Measurements from ENCODE around the gene CD248. TPM values are rescaled to one million over a fixed set of nuclear protein-coding genes. Genes with fewer than 3 reads are reported as not detected.

CD248 gene
- total RNA-seq, 4 donors from 2014 or later, result 6.3 to 23.5 (median 12.3) TPM

GRCh38 chr11:66329165-66329673 is 12.4 kb upstream of the CD248 start:
- H3K4me3 ChIP-seq (ENCODE audit: low read depth, poor library complexity, severe bottlenecking), result no peak overlapping the region
- WGBS, 2 donors, result 83 to 89% methylated on average over 3 of the region's 3 CpGs
- TF ChIP-seq CTCF (IDR thresholded peaks at IDR 0.05) (no peak), POLR2A (IDR thresholded peaks at IDR 0.05) (no peak)
- intact Hi-C loops (cut with DNase I; ENCODE audit: low total_unique reads), result no loop called here
- DNase-seq (ENCODE audit: low spot score in 2 of 2), result no peak

GRCh38 chr11:66328302-66329144 is 11.7 kb upstream of the CD248 start:
- WGBS, 2 donors, result 8 to 14% methylated on average over 16 to 19 of the region's 19 CpGs
- peak; percentile 68 to 96 for DNase-seq (ENCODE audit: low spot score in 2 of 2)
- no peak overlapping the region for H3K4me3 ChIP-seq (ENCODE audit: low read depth, poor library complexity, severe bottlenecking)
- peak in 1 of 3 donors; percentile 91 for TF ChIP-seq CTCF (IDR thresholded peaks at IDR 0.05)
- no peak for TF ChIP-seq POLR2A (IDR thresholded peaks at IDR 0.05)
- intact Hi-C loops (cut with DNase I; ENCODE audit: low total_unique reads), result no loop called here

DNA sequence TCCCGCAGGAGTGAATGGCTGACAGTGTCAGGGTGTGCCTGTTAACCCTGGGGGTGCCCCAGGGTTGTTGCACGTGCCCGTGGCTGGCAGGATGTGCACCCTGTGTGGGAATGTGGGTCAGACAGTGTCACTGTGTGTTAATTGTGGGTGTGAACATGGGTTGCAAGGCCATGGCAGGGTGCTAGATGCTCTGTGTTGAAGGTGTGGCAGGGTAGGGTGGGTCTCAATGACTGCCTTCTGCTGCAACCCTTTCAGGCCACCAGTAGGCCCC is 11.1 kb upstream of the CD248 start:
- 10 to 31% methylated on average over 3 of the region's 3 CpGs for WGBS, 2 donors
- intact Hi-C loops (cut with DNase I; ENCODE audit: low total_unique reads), result no loop called here
- no peak for TF ChIP-seq POLR2A (IDR thresholded peaks at IDR 0.05)
- no peak for TF ChIP-seq CTCF (IDR thresholded peaks at IDR 0.05)
- DNase-seq (ENCODE audit: low spot score in 2 of 2), result peak in 1 of 2 donors; percentile 88
- H3K4me3 ChIP-seq (ENCODE audit: low read depth, poor library complexity, severe bottlenecking), result no peak overlapping the region

DNA sequence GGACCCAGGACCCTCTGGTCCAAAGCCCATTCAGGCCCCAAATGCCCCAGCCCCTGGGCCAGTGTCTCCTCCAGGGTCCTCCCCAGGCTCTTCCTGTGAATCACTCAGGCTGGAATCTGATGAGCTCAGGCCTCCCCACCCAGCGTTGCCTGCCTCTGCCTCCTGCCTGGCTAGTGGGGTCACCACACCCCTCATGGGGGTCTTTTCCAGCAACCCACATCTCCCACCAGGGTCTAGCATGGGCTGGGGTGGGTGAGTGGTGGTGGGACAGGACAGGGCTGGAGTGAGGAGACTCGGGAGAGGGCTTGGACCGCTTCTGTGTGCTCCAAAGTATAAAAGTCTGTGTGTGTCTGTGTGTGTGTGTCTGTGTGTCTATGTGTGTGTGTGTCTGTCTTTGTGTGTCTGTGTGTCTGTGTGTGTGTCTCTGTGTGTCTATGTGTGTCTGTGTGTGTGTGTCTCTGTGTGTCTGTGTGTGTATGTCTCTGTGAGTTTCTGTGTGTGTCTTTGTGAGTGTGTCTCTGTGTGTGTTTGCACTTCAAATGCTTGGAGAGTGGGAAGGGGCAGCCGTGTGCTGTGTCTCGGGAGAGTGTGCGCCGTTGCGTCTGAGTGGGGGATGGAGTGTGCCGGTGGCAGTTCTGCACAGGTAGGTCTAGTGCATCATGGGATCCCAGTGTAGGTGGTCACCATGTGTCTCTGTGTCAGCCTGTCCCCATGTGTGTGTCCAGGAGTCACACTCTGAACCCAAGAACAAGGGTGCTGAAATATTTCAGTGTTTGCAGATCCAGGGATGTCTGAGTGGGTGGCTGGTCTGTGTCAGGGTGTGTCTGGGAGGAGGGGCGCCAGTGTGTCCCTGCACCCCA is 10.6 kb upstream of the CD248 start:
- TF ChIP-seq CTCF (IDR thresholded peaks at IDR 0.05) (no peak), POLR2A (IDR thresholded peaks at IDR 0.05) (no peak)
- H3K4me3 ChIP-seq (ENCODE audit: low read depth, poor library complexity, severe bottlenecking), result no peak overlapping the region
- 41 to 54% methylated on average over 10 of the region's 10 CpGs for WGBS, 2 donors
- intact Hi-C loops (cut with DNase I; ENCODE audit: low total_unique reads), result no loop called here
- peak in 1 of 2 donors; percentile 88 for DNase-seq (ENCODE audit: low spot score in 2 of 2)

DNA sequence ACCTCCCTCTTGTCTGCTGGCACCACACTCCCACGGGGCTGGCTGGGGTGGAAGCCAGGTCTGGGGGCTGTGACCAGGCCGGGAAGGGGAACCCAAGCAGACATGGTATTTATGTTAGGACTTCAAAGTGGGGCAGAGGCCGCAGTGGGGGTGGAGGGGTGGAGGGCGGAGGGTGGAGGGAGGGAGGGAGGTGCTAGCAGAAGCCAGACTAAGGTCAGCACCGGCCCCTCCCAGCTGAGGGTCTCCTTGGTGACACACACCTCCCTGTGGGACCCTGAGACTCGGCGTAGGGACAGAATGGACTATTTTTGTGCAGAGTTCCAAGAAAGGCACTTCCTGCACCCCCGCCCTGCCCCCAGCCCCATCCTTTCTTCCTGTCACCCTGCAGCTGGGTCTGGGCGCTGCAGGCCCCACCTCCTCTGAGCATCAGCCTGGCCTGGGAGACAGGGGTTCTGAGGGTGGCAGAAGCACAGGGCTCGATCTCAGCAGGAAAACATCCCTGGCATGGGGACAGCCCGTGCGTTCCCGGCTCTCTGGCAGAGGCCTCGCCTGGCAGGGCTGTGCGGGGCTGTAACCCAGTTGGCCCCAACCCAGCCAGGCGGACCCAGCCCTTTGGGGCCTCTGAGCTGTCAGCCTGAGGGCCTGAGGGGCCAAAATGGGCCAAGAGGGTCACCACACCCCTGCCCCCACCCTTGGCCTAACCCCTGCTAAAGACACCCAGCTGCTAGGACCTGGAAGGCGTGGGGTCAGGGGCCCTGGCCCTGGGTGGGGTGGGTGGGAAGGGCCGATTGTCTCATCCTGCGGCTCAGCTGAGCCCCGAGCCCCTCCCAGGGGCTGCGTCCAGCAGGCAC is 9.6 kb upstream of the CD248 start:
- peak in 1 of 2 donors; percentile 89 for DNase-seq (ENCODE audit: low spot score in 2 of 2)
- intact Hi-C loops (cut with DNase I; ENCODE audit: low total_unique reads), result no loop called here
- TF ChIP-seq POLR2A (IDR thresholded peaks at IDR 0.05) (no peak), CTCF (IDR thresholded peaks at IDR 0.05) (no peak)
- WGBS, 2 donors, result 30 to 34% methylated on average over 11 to 21 of the region's 21 CpGs
- H3K4me3 ChIP-seq (ENCODE audit: low read depth, poor library complexity, severe bottlenecking), result no peak overlapping the region
